LNCaP clone FGC (cell line): ENCODE results near the gene HSPG2.
"Not testable (repeated sequence)": the region's sequence is repeated elsewhere in the genome, so short reads cannot be mapped to it uniquely, and the experiment has no call there.

Source experiments
- DNase-seq: peaks from one replicate; pipeline ENCODE4 v3.0.0-alpha.2; 2011; ENCODE audit warnings: low read depth
- H3K4me3 ChIP-seq: 2 replicates; pipeline ENCODE4 v1.5.1; 2011; ENCODE audit warnings: mild to moderate bottlenecking, low read depth, low read length, control low read depth
- CTCF ChIP-seq: IDR thresholded peaks from 2 replicates; pipeline ENCODE4 v1.5.1; 2012; ENCODE audit warnings: mild to moderate bottlenecking; ENCODE audit not compliant: control insufficient read depth, insufficient read depth; ENCODE audit errors: extremely low read depth

The HSPG2 gene

GRCh38 chr1:21937034-21937371, at the start of gene HSPG2:
Gene HSPG2 (minus strand): TSS chr1:21937310. CDS start chr1:21937217, 93 bp downstream.
- peak within 1 kb of the TSS; percentile 56 for H3K4me3 ChIP-seq
- DNase-seq = no peak
- no peak for TF ChIP-seq CTCF

GRCh38 chr1:21986386-21986785, 49.3 kb upstream of the HSPG2 start:
- not testable (repeated sequence) for DNase-seq, H3K4me3 ChIP-seq

- not testable (repeated sequence) for DNase-seq, H3K4me3 ChIP-seq
Observed at GRCh38 chr1:21985893-21986292, 48.8 kb upstream of the HSPG2 start.

GRCh38 chr1:21983539-21983938, 46.4 kb upstream of the HSPG2 start:
- H3K4me3 ChIP-seq, DNase-seq: not testable (repeated sequence)

GRCh38 chr1:21982122-21982521, 45.0 kb upstream of the HSPG2 start:
- not testable (repeated sequence) for H3K4me3 ChIP-seq, DNase-seq

GRCh38 chr1:21981253-21981652, 44.1 kb upstream of the HSPG2 start:
- DNase-seq, H3K4me3 ChIP-seq: not testable (repeated sequence)

GRCh38 chr1:21980515-21981220, 43.6 kb upstream of the HSPG2 start:
- not testable (repeated sequence) for H3K4me3 ChIP-seq, DNase-seq

GRCh38 chr1:21978209-21978608, 41.1 kb upstream of the HSPG2 start:
- not testable (repeated sequence) for H3K4me3 ChIP-seq, DNase-seq

- DNase-seq = not testable (repeated sequence)
Observed at GRCh38 chr1:21976703-21977239, 39.7 kb upstream of the HSPG2 start, which contains the start of gene CELA3B. Gene CELA3B (plus strand): TSS chr1:21977022. CDS start chr1:21977040, 18 bp downstream.

GRCh38 chr1:21975296-21975695, 38.2 kb upstream of the HSPG2 start:
- not testable (repeated sequence) for DNase-seq, H3K4me3 ChIP-seq

More at GRCh38 chr1:21976703-21977239, 39.7 kb upstream of the HSPG2 start, which contains the start of gene CELA3B:
- H3K4me3 ChIP-seq = not testable (repeated sequence)

GRCh38 chr1:21974699-21975098, 37.6 kb upstream of the HSPG2 start:
- H3K4me3 ChIP-seq, DNase-seq: not testable (repeated sequence)

- DNase-seq, H3K4me3 ChIP-seq: not testable (repeated sequence)
Observed at GRCh38 chr1:21973948-21974347, 36.8 kb upstream of the HSPG2 start.

- not testable (repeated sequence) for H3K4me3 ChIP-seq, DNase-seq
Observed at GRCh38 chr1:21972973-21973441, 35.9 kb upstream of the HSPG2 start.

- not testable (repeated sequence) for H3K4me3 ChIP-seq, DNase-seq
Observed at GRCh38 chr1:21970523-21970922, 33.4 kb upstream of the HSPG2 start.

GRCh38 chr1:21969066-21969465, 32.0 kb upstream of the HSPG2 start:
- DNase-seq, H3K4me3 ChIP-seq: not testable (repeated sequence)

GRCh38 chr1:21967216-21967615, 30.1 kb upstream of the HSPG2 start:
- H3K4me3 ChIP-seq, DNase-seq: not testable (repeated sequence)
